OCI-LY7 (cell line): ENCODE data around the gene ADAM12.

ENCODE experiments used
- EZH2phosphoT487 ChIP-seq: fragments of 200-600 bp; sonication (generic); IDR thresholded peaks from 2 replicates; pipeline ENCODE4 v1.6.1; 2018; ENCODE audit warnings: low read depth, borderline replicate concordance, mild to moderate bottlenecking, mixed run types, antibody characterized with exemption, low read length, moderate library complexity, mixed read lengths
- TF ChIP-seq, protein P1 (sequence below): fragments of 200-600 bp; sonication (generic); conservative IDR thresholded peaks from 2 replicates; pipeline ENCODE4 v1.5.1; 2014; ENCODE audit warnings: mild to moderate bottlenecking, antibody characterized with exemption, low read length, moderate library complexity, mixed read lengths

GRCh38 chr10:126221874-126222273 lies 166.4 kb downstream of the ADAM12 start:
- TF ChIP-seq, protein P1, sequence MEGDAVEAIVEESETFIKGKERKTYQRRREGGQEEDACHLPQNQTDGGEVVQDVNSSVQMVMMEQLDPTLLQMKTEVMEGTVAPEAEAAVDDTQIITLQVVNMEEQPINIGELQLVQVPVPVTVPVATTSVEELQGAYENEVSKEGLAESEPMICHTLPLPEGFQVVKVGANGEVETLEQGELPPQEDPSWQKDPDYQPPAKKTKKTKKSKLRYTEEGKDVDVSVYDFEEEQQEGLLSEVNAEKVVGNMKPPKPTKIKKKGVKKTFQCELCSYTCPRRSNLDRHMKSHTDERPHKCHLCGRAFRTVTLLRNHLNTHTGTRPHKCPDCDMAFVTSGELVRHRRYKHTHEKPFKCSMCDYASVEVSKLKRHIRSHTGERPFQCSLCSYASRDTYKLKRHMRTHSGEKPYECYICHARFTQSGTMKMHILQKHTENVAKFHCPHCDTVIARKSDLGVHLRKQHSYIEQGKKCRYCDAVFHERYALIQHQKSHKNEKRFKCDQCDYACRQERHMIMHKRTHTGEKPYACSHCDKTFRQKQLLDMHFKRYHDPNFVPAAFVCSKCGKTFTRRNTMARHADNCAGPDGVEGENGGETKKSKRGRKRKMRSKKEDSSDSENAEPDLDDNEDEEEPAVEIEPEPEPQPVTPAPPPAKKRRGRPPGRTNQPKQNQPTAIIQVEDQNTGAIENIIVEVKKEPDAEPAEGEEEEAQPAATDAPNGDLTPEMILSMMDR = no peak
- TF ChIP-seq EZH2phosphoT487 = no peak
